WERI-Rb-1 (cell line): ENCODE measurements around the gene RNF215.

Experiments
- DNase-seq: peaks from one replicate; pipeline ENCODE4 v3.0.0-alpha.2; 2020
- H3K27ac ChIP-seq: fragments of 250-450 bp; sonication (Bioruptor Pico); 2 replicates; pipeline ENCODE4 v1.5.1; 2020; ENCODE audit warnings: mild to moderate bottlenecking, moderate library complexity
- H3K27me3 ChIP-seq: fragments of 250-450 bp; sonication (Bioruptor Pico); 2 replicates; pipeline ENCODE4 v1.5.1; 2021; ENCODE audit warnings: mild to moderate bottlenecking, low read depth, moderate library complexity; ENCODE audit not compliant: insufficient read depth, severe bottlenecking
- H3K36me3 ChIP-seq: fragments of 250-450 bp; sonication (Bioruptor Pico); 2 replicates; pipeline ENCODE4 v1.5.1; 2020; ENCODE audit warnings: mild to moderate bottlenecking, moderate library complexity
- H3K4me3 ChIP-seq: 2 replicates; pipeline ENCODE4 v1.5.1; 2011; ENCODE audit warnings: low read depth, mild to moderate bottlenecking, control low read depth, low read length
- H3K9me3 ChIP-seq: fragments of 250-450 bp; sonication (Bioruptor Pico); 2 replicates; pipeline ENCODE4 v1.5.1; 2021; ENCODE audit warnings: mild to moderate bottlenecking, moderate library complexity; ENCODE audit not compliant: severe bottlenecking
- TF ChIP-seq, protein P1 (sequence below): IDR thresholded peaks from 2 replicates; pipeline ENCODE4 v1.5.1; 2011; ENCODE audit warnings: low read depth, mild to moderate bottlenecking, control low read depth, inconsistent platforms, low read length

RNF215 gene

DNA sequence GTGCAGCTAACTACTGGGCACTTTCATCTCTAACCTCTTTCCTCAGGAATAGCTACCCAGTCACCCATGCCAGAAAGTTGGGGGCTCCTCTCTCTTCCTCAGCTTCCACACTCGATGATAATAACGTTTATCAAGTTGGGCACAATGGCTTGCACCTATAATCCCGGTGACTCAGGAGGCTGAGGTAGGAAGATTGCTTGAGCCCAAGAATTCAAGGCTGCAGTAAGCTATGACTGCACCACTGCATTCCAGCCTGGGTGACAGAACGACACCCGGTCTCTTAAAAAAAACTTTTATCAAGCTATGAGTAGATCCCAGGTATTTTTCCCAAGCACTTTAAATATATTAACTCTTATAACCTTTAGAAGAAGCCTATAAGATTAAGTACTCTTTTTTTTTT lies 32.6 kb downstream of the RNF215 start:
- TF ChIP-seq, protein P1, sequence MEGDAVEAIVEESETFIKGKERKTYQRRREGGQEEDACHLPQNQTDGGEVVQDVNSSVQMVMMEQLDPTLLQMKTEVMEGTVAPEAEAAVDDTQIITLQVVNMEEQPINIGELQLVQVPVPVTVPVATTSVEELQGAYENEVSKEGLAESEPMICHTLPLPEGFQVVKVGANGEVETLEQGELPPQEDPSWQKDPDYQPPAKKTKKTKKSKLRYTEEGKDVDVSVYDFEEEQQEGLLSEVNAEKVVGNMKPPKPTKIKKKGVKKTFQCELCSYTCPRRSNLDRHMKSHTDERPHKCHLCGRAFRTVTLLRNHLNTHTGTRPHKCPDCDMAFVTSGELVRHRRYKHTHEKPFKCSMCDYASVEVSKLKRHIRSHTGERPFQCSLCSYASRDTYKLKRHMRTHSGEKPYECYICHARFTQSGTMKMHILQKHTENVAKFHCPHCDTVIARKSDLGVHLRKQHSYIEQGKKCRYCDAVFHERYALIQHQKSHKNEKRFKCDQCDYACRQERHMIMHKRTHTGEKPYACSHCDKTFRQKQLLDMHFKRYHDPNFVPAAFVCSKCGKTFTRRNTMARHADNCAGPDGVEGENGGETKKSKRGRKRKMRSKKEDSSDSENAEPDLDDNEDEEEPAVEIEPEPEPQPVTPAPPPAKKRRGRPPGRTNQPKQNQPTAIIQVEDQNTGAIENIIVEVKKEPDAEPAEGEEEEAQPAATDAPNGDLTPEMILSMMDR, result no peak
- Histone ChIP-seq H3K9me3 (no peaks in the 10 kb centered on the region), H3K36me3 (peaks cover 53% of the 10 kb centered on the region), H3K27me3 (no peaks in the 10 kb centered on the region), H3K27ac (no peak overlapping the region), H3K4me3 (no peak overlapping the region)
- no peak for DNase-seq

DNA sequence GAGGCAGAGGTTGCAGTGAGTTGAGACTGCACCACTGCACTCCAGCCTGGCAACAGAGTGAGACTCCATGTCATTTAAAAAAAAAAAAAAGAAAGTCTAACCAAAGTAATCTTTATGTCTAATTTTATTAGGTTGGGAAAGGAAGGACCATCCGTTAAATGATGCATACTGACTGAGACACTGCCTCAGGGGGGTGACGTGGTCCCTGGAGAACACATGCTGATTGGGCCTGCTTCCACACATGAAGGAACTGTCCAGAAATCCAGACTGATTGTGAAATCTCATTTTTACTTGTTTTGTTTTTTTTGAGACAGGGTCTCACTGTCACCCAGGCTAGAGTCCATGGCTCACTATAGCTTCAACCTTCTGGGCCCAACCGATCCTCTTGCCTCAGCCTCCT lies 36.0 kb downstream of the RNF215 start:
- no peak overlapping the region for H3K27ac ChIP-seq

DNA sequence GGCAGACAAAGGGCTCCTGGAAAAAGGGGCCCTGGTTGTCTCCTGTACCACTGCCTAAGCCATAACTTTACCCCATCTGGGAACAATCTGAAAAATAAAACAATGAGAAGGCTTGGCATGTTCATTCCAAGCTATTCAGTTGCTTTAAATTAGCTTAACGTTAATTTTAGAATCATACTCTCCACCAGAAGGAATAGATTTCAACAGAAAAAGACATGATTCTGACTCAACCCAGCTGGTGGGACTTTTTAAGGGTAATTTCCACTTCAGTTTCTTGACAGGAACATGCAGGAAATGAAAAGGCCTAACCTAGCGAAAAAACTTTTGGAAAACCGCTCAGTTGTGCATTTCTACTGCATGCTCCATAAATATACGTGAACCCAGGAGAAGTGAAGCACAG lies 38.4 kb downstream of the RNF215 start:
- no peaks in the 10 kb centered on the region for H3K9me3 ChIP-seq

More for the DNA sequence above, 36.0 kb downstream of the RNF215 start:
- Histone ChIP-seq H3K4me3 (no peak overlapping the region), H3K27me3 (no peaks in the 10 kb centered on the region), H3K36me3 (peaks cover 81% of the 10 kb centered on the region), H3K9me3 (no peaks in the 10 kb centered on the region)
- TF ChIP-seq, protein P1, result no peak
- DNase-seq, result no peak

DNA sequence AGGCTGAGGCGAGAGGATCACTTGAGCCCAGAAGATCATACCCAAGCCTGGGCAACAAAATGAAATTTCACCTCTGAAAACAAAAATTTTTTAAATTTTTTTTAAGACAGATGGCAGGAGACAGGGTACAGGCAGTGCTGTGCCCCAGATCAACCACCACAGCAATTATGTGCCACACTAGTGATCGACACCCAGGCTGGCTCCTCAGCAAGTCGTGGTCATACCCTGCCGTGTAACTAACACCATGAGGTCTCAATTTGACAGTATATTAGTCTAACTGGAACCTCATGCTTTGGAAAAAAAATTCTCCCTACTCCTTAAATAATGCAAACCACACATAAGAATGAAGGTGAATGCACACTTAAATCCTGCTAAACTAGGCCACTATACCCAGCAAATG lies 38.8 kb downstream of the RNF215 start:
- H3K27me3 ChIP-seq, result no peaks in the 10 kb centered on the region
- H3K9me3 ChIP-seq, result no peaks in the 10 kb centered on the region
- DNase-seq, result no peak
- H3K4me3 ChIP-seq, result no peak overlapping the region
- no peak overlapping the region for H3K27ac ChIP-seq
- H3K36me3 ChIP-seq, result peaks cover 92% of the 10 kb centered on the region
- TF ChIP-seq, protein P1, result no peak

More for the DNA sequence above, 38.4 kb downstream of the RNF215 start:
- no peak for DNase-seq
- Histone ChIP-seq H3K4me3 (no peak overlapping the region), H3K36me3 (peaks cover 88% of the 10 kb centered on the region), H3K27me3 (no peaks in the 10 kb centered on the region), H3K27ac (no peak overlapping the region)
- TF ChIP-seq, protein P1, result no peak

DNA sequence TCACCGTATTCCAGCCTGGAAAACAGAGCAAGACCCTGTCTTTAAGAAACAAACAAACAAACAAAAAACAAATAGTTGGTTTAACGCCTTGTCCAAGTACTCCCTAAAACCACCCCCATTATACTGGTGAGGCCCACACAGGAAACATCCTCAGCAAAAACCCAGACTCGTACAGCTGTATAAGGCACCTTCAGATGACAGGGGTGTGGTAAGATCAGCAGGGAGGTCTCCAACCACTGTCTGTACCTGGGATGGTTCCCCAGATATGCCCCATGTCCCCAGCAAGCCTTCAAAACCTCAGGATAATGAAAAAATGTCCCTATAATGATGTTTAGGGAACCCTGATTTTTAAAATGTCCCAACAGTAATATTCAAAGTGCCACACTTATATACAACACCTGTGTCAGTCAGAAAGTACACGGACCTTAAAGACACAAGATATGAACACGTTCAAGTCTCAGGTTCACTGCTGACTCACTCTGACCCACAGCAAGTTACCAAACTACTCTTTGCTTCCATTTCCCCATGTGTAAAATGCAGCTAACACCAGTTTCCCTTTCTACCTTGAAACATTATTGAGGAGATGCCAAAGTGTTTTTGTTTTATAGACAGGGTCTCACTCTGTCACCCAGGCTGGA lies 39.8 kb downstream of the RNF215 start:
- Histone ChIP-seq H3K9me3 (no peaks in the 10 kb centered on the region), H3K4me3 (no peak overlapping the region), H3K27ac (no peak overlapping the region), H3K27me3 (no peaks in the 10 kb centered on the region), H3K36me3 (peaks cover 94% of the 10 kb centered on the region)
- TF ChIP-seq, protein P1, result no peak
- DNase-seq, result no peak
